Calu3 (cell line): ENCODE measurements around the gene STAG2. TPM values are rescaled to one million over a fixed set of nuclear protein-coding genes. Genes with fewer than 3 reads are reported as not detected.

ENCODE experiments used
- BruUV-seq: library from RNA; stranded (reverse); fragments of 400-500 nt; replicated peaks from 2 replicates; lab custom pipeline; 2021; lab: Mats Ljungman, UMichigan
- CTCF ChIA-PET: fragments of 300-600 bp; sonication (Branson Sonifier 250); formaldehyde crosslinking; loops from one replicate; lab custom pipeline; 2022; ENCODE audit warnings: antibody characterized with exemption; lab: Charles Lee
- DNase-seq: peaks from one replicate; pipeline ENCODE4 v3.0.0; 2022
- H3K27ac Mint-ChIP-seq: one replicate; pipeline ENCODE4 v1.8.0; 2022; ENCODE audit warnings: mixed read lengths; ENCODE audit not compliant: unreplicated experiment
- H3K27me3 Mint-ChIP-seq: one replicate; pipeline ENCODE4 v1.8.0; 2022; ENCODE audit warnings: mixed read lengths; ENCODE audit not compliant: unreplicated experiment
- H3K36me3 Mint-ChIP-seq: one replicate; pipeline ENCODE4 v1.8.0; 2022; ENCODE audit warnings: mild to moderate bottlenecking, moderate library complexity, mixed read lengths; ENCODE audit not compliant: insufficient read depth, unreplicated experiment
- H3K4me1 Mint-ChIP-seq: one replicate; pipeline ENCODE4 v1.8.0; 2022; ENCODE audit warnings: mild to moderate bottlenecking, low read depth, mixed read lengths; ENCODE audit not compliant: unreplicated experiment
- H3K4me3 Mint-ChIP-seq: one replicate; pipeline ENCODE4 v1.8.0; 2022; ENCODE audit warnings: mild to moderate bottlenecking, low read depth, moderate library complexity, mixed read lengths; ENCODE audit not compliant: unreplicated experiment
- H3K9me3 Mint-ChIP-seq: one replicate; pipeline ENCODE4 v1.8.0; 2022; ENCODE audit warnings: low read depth, mixed read lengths; ENCODE audit not compliant: unreplicated experiment
- CTCF ChIP-seq: fragments of 200-600 bp; IDR thresholded peaks from one replicate; pipeline ENCODE4 v1.8.0; 2022; ENCODE audit warnings: antibody characterized with exemption; ENCODE audit not compliant: unreplicated experiment
- intact Hi-C: fragments of 100-400 bp; cut with micrococcal nuclease; formaldehyde crosslinking; loops from one replicate; pipeline ENCODE4 v1.10.0; 2022; ENCODE audit not compliant: unreplicated experiment
- total RNA-seq: library from RNA; stranded (reverse); gene quantifications from 2 replicates; pipeline ENCODE4 v1.2.3, GENCODE V29; 2022

The STAG2 gene
- total RNA-seq, 1 experiment from 2014 or later: 79.6 TPM

DNA sequence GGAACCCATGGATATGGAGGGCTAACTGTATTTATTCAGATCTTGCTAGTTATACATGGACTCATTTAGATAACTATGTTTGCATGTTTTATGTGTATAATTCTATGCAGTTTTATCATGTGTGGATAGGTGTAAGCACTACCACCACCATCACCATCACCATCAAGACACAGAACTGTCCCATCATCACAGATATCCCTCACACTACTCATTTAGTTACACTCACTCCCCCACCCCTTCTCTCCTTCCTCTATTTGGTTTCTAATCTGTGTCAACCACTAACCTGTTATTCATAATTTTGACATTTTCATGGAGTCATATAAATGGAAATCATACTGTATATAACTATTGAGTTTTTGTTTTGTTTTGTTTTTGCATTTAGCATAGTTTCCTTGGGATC, 43.7 kb downstream of the STAG2 start:
- DNase-seq: no peak
- intact Hi-C loops: no loop called here

GRCh38 chrX:124010157-124010556, 48.7 kb downstream of the STAG2 start:
- Mint-ChIP-seq H3K9me3 (no peaks in the 10 kb centered on the region), H3K4me1 (peaks cover 16% of the 10 kb centered on the region), H3K36me3 (no peaks in the 10 kb centered on the region), H3K27me3 (no peaks in the 10 kb centered on the region), H3K27ac (no peak overlapping the region), H3K4me3 (no peak overlapping the region)
- no peak for DNase-seq
- no peak for TF ChIP-seq CTCF
- no TSS peak for BruUV-seq
- CTCF ChIA-PET: no interaction called here
- intact Hi-C loops: no loop called here

More for the DNA sequence above, 43.7 kb downstream of the STAG2 start:
- TF ChIP-seq CTCF: no peak
- CTCF ChIA-PET: no interaction called here
- Mint-ChIP-seq H3K27me3 (no peaks in the 10 kb centered on the region), H3K27ac (no peak overlapping the region), H3K9me3 (no peaks in the 10 kb centered on the region), H3K36me3 (peaks cover 5% of the 10 kb centered on the region), H3K4me1 (peaks cover 16% of the 10 kb centered on the region), H3K4me3 (no peak overlapping the region)
- no TSS peak for BruUV-seq

DNA sequence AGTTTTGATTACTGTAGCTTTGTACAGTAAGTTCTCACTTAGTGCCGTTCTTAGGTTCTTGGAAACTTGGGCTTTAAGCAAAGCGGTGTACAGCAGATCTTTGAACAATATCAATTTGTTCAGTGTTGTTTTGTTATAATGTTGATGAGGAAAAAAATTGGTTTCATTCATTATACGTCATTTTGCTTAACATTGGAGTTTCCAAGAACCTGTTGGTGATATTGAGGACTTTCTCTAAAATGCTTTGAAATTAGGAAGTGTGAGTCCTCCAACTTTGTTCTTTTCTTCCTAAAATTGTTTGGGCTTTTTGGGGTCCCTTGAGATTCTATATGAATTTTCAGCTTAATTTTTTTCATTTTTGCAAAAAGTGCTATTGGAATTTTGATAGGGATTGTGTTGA, 49.1 kb downstream of the STAG2 start:
- Mint-ChIP-seq H3K27me3 (no peaks in the 10 kb centered on the region), H3K27ac (no peak overlapping the region), H3K4me3 (no peak overlapping the region), H3K9me3 (no peaks in the 10 kb centered on the region), H3K36me3 (no peaks in the 10 kb centered on the region), H3K4me1 (peaks cover 16% of the 10 kb centered on the region)
- CTCF ChIA-PET: no interaction called here
- no peak for DNase-seq
- no TSS peak for BruUV-seq
- intact Hi-C loops: no loop called here
- TF ChIP-seq CTCF: no peak

GRCh38 chrX:124015721-124016120, 54.2 kb downstream of the STAG2 start:
- H3K27me3 Mint-ChIP-seq: no peaks in the 10 kb centered on the region
- no TSS peak for BruUV-seq
- intact Hi-C loops: loop anchor here (5.0 kb wide), 1 partner anchor 53 kb away; the partner anchor contains the start of gene STAG2
- no peaks in the 10 kb centered on the region for H3K9me3 Mint-ChIP-seq
- no peak for TF ChIP-seq CTCF
- CTCF ChIA-PET: no interaction called here
- no peak overlapping the region for H3K27ac Mint-ChIP-seq
- peaks cover 5% of the 10 kb centered on the region for H3K36me3 Mint-ChIP-seq
- H3K4me3 Mint-ChIP-seq: no peak overlapping the region
- H3K4me1 Mint-ChIP-seq: peaks cover 7% of the 10 kb centered on the region
- DNase-seq: no peak
